Measurements from ENCODE around the gene MS4A6A.
A peak's percentile ranks its signal among the peaks of the same experiment; 100 is the strongest.
"Not testable (repeated sequence)": the region's sequence is repeated elsewhere in the genome, so short reads cannot be mapped to it uniquely, and the experiment has no call there.

Gene MS4A6A, protein sequence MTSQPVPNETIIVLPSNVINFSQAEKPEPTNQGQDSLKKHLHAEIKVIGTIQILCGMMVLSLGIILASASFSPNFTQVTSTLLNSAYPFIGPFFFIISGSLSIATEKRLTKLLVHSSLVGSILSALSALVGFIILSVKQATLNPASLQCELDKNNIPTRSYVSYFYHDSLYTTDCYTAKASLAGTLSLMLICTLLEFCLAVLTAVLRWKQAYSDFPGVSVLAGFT

GRCh38 chr11:60182541-60183330 is at the start of gene MS4A6A:
TSS of gene MS4A6A (minus strand) at chr11:60183083. CDS start at chr11:60181727, 1,356 bp downstream.
- DNase-seq, result no peak

GRCh38 chr11:60230681-60231080 is 47.8 kb upstream of the MS4A6A start:
- no peak for DNase-seq

DNA sequence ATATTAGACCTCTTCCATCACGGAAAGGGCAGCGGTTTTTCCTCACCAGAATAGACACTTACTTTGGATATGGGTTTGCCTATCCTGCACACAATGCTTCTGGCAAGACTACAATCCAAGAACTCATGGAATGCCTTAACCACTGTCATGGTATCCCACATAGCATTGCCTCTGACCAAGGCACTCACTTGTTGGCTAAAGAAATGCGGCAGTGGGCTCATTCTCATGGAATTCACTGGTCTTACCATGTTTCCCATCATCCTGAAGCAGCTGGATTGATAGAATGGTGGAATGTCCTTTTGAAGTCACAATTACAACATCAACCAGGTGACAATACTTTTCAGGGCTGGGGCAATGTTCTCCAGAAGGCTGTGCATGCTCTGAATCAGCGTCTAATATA is 39.3 kb upstream of the MS4A6A start:
- no peak for DNase-seq

- no peak for DNase-seq
Observed at GRCh38 chr11:60221692-60222091, 38.8 kb upstream of the MS4A6A start.

- no peak for DNase-seq
Observed at GRCh38 chr11:60221181-60221580, 38.3 kb upstream of the MS4A6A start.

DNA sequence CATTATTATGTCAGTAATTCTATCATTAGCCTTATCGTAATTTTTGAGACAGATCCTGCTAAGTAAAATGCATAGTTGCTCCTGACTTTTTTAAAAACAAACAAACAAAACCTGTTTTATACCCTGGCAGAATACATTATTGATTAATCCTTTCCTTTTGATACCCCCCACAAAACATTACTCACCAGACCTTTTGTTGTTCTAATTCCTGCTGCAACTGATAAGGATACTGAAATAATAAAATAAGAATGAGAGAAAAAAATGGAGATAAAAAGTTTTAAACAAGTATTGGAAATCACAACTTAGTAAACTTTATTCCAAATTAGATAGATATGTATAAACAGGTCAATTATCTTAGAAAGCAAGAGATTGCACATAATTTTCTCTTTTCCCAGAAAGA is 31.5 kb upstream of the MS4A6A start:
- DNase-seq, result no peak

GRCh38 chr11:60211206-60211605 is 28.3 kb upstream of the MS4A6A start:
- no peak for DNase-seq

- no peak for DNase-seq
Observed at GRCh38 chr11:60209977-60210376, 27.1 kb upstream of the MS4A6A start.

DNA sequence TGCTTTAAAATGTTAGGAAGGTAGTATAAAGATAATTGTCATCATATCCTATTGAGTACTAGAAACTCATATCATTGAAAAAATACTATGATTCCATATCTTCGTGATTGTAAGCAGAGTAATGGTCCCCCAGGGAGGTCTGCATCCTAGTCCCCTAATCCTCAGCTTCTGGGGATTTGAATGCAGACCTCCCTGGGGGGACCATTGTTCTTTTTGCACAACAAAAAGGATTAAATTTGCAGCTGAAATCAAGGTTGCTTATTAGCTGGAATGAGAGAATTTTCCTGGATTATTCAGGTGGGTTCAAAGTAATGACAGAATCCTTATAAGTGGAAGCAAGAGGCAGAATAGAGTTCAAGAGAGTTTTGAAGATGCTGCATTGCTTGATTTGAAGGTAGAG is 26.1 kb upstream of the MS4A6A start:
- DNase-seq, result no peak

GRCh38 chr11:60208146-60208895 is 25.4 kb upstream of the MS4A6A start:
- no peak for DNase-seq

- no peak for DNase-seq
Observed at GRCh38 chr11:60206616-60207015, 23.7 kb upstream of the MS4A6A start.

GRCh38 chr11:60204922-60205321 is 22.0 kb upstream of the MS4A6A start:
- DNase-seq, result no peak

DNA sequence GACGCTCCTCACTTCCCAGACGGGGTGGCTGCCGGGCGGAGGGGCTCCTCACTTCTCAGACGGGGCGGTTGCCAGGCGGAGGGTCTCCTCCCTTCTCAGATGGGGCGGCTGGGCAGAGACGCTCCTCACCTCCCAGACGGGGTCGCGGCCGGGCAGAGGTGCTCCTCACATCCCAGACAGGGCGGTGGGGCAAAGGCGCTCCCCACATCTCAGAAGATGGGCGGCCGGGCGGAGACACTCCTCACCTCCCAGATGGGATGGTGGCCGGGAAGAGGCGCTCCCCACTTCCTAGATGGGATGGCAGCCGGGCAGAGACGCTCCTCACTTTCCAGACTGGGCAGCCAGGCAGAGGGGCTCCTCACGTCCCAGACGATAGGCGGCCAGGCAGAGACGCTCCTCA is 18.5 kb upstream of the MS4A6A start:
- DNase-seq, result not testable (repeated sequence)

- no peak for DNase-seq
Observed at GRCh38 chr11:60197442-60197841, 14.6 kb upstream of the MS4A6A start.

- no peak for DNase-seq
Observed at GRCh38 chr11:60195923-60196368, 13.1 kb upstream of the MS4A6A start.

DNA sequence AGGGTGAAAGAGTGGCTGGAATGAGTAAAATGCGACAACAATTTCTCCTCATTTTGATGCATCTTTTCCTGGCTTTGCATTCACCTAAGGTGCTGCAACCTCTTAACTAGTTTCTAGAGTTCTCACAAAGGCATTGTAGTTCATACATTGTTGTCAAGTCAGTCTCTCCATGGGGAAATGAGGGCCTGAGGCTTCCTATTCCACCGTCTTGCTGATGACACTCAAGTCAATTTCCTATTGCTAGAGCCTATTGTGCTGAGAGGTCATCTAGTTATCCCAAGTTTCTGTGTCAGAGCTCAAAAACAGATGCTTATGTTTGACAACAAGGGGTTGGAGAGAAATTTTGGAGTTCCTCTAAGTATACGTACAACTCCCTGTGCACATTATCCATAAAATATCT is 11.6 kb upstream of the MS4A6A start:
- no peak for DNase-seq

GRCh38 chr11:60193687-60194433 is 11.0 kb upstream of the MS4A6A start:
- peak in 7 of 58 donors; percentile 2 to 29 (median 9) for DNase-seq

DNA sequence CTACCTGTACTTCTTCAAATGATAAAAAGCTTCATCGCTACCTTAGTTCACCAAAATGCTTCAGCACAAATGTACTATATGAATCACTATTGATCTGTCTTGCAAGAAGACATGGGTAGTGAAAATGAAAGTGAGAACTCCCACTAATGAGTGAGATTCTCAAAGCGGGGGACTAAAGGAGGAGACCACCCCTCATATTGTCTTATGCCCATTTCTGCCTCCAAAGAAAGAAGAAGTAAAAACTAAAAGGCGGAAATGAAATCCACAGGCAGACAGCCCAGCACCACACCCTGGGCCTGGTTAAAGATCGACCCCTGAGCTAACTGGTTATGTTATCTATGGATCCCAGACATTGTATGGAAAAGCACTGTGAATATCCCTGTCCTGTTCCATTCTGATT is 9.7 kb upstream of the MS4A6A start:
- not testable (repeated sequence) for DNase-seq

DNA sequence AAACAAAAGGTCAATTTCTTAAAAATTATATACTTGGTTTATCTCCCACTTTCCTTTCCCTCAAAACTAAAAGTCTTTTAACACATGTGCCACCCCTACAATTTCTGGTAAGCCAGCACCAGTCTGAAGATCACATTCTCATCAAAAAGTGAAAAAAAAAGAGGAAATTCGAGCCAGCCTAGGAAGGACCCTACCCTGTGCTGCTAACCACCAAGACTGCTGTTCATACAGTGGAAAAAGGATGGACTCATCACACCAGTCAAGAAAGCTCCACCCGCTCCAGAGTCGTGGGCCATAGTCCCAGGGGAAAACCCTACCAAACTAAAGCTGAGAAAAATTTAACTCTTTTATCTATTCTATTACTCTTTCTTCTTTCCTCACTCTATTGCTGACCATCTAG is 5.6 kb upstream of the MS4A6A start:
- DNase-seq, result not testable (repeated sequence)

- DNase-seq, result not testable (repeated sequence)
Observed at GRCh38 chr11:60186128-60186527, 3.2 kb upstream of the MS4A6A start.

DNA sequence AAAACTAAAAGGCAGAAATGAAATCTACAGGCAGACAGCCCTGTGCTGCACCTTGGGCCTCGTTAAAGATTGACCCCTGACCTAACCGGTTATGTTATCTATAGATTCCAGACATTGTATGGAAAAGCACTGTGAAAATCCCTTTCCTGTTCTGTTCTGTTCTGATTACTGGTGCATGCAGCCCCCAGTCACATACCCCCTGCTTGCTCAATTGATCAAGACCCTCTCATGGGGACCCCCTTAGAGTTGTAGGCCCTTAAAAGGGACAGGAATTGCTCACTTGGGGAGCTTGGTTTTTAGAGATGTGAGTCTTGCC is 2.6 kb upstream of the MS4A6A start:
- DNase-seq, result not testable (repeated sequence)

Measured in anterior cingulate cortex (tissue), 58 donors.